Measurements from ENCODE around the gene SACM1L.
"Not testable (repeated sequence)": the region's sequence is repeated elsewhere in the genome, so short reads cannot be mapped to it uniquely, and the experiment has no call there.

The SACM1L gene

DNA sequence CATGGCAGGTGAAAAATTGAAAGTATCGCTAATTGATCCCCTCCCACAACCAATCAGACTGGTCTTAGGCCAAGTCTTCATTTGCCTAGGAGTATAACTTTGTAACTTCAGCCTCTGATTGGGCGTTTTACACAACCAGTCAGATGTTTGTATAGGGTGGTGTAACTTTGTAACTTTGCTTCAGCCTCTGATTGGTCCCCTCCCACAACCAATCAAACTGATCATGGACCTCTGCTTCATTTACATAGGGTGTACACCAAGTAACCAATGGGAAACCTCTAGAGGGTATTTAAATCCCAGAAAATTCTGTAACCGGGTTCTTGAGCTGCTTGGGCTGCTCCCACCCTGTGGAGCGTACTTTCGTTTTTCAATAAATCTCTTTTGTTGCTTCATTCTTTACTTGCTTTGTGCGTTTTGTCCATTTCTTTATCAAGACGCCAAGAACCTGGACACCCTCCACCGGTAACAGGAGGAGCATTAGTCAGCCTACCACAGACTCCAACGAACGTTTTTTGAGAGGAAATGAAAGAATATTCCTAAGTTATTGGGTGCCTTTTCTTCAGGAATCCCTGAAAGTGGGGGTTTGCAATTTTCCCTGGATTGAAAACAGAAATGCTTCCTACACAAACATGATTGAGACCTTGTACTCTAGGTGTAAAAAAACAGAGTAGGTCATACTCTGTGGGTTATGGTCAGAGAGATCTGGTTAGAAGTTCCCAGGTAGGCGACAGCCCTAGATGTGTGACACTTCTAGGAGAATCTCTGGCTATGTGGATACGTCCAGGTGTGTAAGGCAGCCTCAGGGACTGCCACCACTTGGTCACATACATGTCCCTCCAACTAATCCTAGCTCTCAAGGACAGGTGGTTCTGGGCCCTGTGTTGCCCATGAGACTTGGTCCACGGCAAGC, 5.5 kb upstream of the SACM1L start:
- Histone ChIP-seq H3K4me3 (ENCODE audit: low read length in 2 of 2) (no peak overlapping the region), H3K9me3 (replicated peaks in 1 of 2; ENCODE audit: control insufficient read depth in 2 of 2, insufficient read depth in 1 of 2, low read depth in 1 of 2, low read length in 2 of 2) (peaks cover 4% of the 10 kb centered on the region in 2 donors), H3K18ac (ENCODE audit: low read length) (no peak overlapping the region), H3K14ac (ENCODE audit: low read length) (no peak overlapping the region), H3K36me3 (replicated peaks in 1 of 2; ENCODE audit: control insufficient read depth in 2 of 2, insufficient read depth in 2 of 2, low read length in 2 of 2) (no peaks in the 10 kb centered on the region), H2BK12ac (ENCODE audit: low read length) (no peak overlapping the region), H4K8ac (ENCODE audit: low read depth, low read length) (no peak overlapping the region), H2AFZ (ENCODE audit: low read length) (no peak overlapping the region), H3K4me2 (ENCODE audit: insufficient read depth, low read length, poor library complexity, severe bottlenecking) (no peak overlapping the region), H3K79me1 (ENCODE audit: low read depth, low read length) (no peaks in the 10 kb centered on the region), H3K23ac (ENCODE audit: low read depth, low read length, poor library complexity) (no peak overlapping the region), H4K91ac (ENCODE audit: low read depth, low read length, poor library complexity) (no peak overlapping the region), H3K9ac (ENCODE audit: low read depth, low read length, poor library complexity) (no peak overlapping the region), H3K27me3 (ENCODE audit: control insufficient read depth in 3 of 3, insufficient read depth in 3 of 3, low read depth in 1 of 3, low read length in 3 of 3) (no peaks in the 10 kb centered on the region), H3K4ac (ENCODE audit: low read length) (no peak overlapping the region), H3K27ac (replicated peaks; ENCODE audit: low read length) (no peak overlapping the region), H3K4me1 (ENCODE audit: control insufficient read depth in 2 of 2, insufficient read depth in 1 of 2, low read depth in 1 of 2, low read length in 2 of 2) (peaks cover 3 to 6% of the 10 kb centered on the region in 2 donors), H2BK15ac (ENCODE audit: low read length) (no peak overlapping the region), H2BK5ac (ENCODE audit: low read length) (no peak overlapping the region), H2AK5ac (ENCODE audit: low read depth, low read length) (no peak overlapping the region), H2BK120ac (ENCODE audit: low read depth, low read length) (no peak overlapping the region)
- no peak for DNase-seq (ENCODE audit: low spot score)
- no CpG with 5 or more reads among the region's 13 CpGs for WGBS, 2 donors (ENCODE audit: extremely low coverage in 2 of 2, insufficient read length in 2 of 2, insufficient replicate concordance in 1 of 2)

DNA sequence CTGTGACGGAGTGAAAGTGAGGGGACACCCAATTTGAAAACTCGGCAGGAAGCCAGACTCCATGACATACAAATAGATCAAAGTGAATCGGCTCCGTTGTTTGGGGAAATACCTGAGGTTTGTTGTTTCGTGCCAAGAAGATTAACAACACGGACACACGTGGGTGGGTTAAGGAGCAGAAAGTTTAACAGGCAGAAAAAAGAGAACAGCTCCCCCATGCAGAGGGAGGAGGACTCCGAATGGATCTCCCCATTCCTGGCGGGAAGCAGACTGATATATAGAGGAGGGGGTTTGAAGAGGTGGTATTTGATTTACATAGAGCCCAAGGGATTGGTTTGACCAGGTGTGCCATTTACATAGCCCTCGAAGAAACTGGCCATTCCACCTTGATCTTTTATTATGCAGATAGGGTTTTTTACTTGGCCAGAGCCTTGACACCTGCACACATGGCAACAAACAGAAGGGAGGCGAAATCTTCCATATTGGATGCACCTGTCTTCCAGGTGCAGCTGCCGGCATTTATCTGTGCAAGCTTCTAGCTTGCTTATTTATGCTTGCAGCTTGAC, 4.8 kb upstream of the SACM1L start:
- H3K27ac ChIP-seq (replicated peaks; ENCODE audit: low read length), result no peak overlapping the region
- no CpG with 5 or more reads among the region's 12 CpGs for WGBS, 2 donors (ENCODE audit: extremely low coverage in 2 of 2, insufficient read length in 2 of 2, insufficient replicate concordance in 1 of 2)
- no peak overlapping the region for H3K4ac ChIP-seq (ENCODE audit: low read length)
- H2BK5ac ChIP-seq (ENCODE audit: low read length), result no peak overlapping the region
- H2AK5ac ChIP-seq (ENCODE audit: low read depth, low read length), result no peak overlapping the region
- no peak overlapping the region for H2AFZ ChIP-seq (ENCODE audit: low read length)
- no peak overlapping the region for H3K4me3 ChIP-seq (ENCODE audit: low read length in 2 of 2)
- no peaks in the 10 kb centered on the region for H3K27me3 ChIP-seq (ENCODE audit: control insufficient read depth in 3 of 3, insufficient read depth in 3 of 3, low read depth in 1 of 3, low read length in 3 of 3)
- H3K18ac ChIP-seq (ENCODE audit: low read length), result no peak overlapping the region
- no peaks in the 10 kb centered on the region for H3K36me3 ChIP-seq (replicated peaks in 1 of 2; ENCODE audit: control insufficient read depth in 2 of 2, insufficient read depth in 2 of 2, low read length in 2 of 2)
- H3K9ac ChIP-seq (ENCODE audit: low read depth, low read length, poor library complexity), result no peak overlapping the region
- no peak overlapping the region for H4K8ac ChIP-seq (ENCODE audit: low read depth, low read length)
- peaks cover 3% of the 10 kb centered on the region in 2 donors for H3K4me1 ChIP-seq (ENCODE audit: control insufficient read depth in 2 of 2, insufficient read depth in 1 of 2, low read depth in 1 of 2, low read length in 2 of 2)
- H3K4me2 ChIP-seq (ENCODE audit: insufficient read depth, low read length, poor library complexity, severe bottlenecking), result no peak overlapping the region
- H3K23ac ChIP-seq (ENCODE audit: low read depth, low read length, poor library complexity), result no peak overlapping the region
- H2BK15ac ChIP-seq (ENCODE audit: low read length), result no peak overlapping the region
- H4K91ac ChIP-seq (ENCODE audit: low read depth, low read length, poor library complexity), result no peak overlapping the region
- no peak for DNase-seq (ENCODE audit: low spot score)
- H2BK12ac ChIP-seq (ENCODE audit: low read length), result no peak overlapping the region
- no peak overlapping the region for H2BK120ac ChIP-seq (ENCODE audit: low read depth, low read length)
- no peak overlapping the region for H3K14ac ChIP-seq (ENCODE audit: low read length)
- H3K9me3 ChIP-seq (replicated peaks in 1 of 2; ENCODE audit: control insufficient read depth in 2 of 2, insufficient read depth in 1 of 2, low read depth in 1 of 2, low read length in 2 of 2), result peaks cover 4% of the 10 kb centered on the region in 2 donors
- H3K79me1 ChIP-seq (ENCODE audit: low read depth, low read length), result no peaks in the 10 kb centered on the region

DNA sequence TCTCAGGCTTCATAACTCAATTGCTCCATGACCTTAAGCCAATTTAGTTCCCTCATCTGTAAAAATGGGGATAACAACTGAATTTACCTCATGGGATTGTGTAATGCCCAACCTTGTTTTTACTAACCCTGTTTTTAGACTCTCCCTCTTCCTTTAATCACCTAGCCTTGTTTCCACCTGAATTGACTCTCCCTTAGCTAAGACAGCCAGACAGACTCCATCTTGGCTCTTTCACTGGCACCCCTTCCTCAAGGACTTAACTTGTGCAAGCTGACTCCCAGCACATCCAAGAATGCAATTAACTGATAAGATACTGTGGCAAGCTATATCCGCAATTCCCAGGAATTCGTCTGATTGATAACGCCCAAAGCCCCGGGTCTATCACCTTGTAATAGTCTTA, 3.5 kb upstream of the SACM1L start:
- not testable (repeated sequence) for H2AFZ ChIP-seq (ENCODE audit: low read length); H3K9me3 ChIP-seq (replicated peaks in 1 of 2; ENCODE audit: control insufficient read depth in 2 of 2, insufficient read depth in 1 of 2, low read depth in 1 of 2, low read length in 2 of 2); H3K4me3 ChIP-seq (ENCODE audit: low read length in 2 of 2); H3K27me3 ChIP-seq (ENCODE audit: control insufficient read depth in 3 of 3, insufficient read depth in 3 of 3, low read depth in 1 of 3, low read length in 3 of 3); DNase-seq (ENCODE audit: low spot score); H3K4me1 ChIP-seq (ENCODE audit: control insufficient read depth in 2 of 2, insufficient read depth in 1 of 2, low read depth in 1 of 2, low read length in 2 of 2); H2BK12ac ChIP-seq (ENCODE audit: low read length); H3K9ac ChIP-seq (ENCODE audit: low read depth, low read length, poor library complexity); H3K23ac ChIP-seq (ENCODE audit: low read depth, low read length, poor library complexity); H3K4ac ChIP-seq (ENCODE audit: low read length); H3K18ac ChIP-seq (ENCODE audit: low read length); H2AK5ac ChIP-seq (ENCODE audit: low read depth, low read length); H3K36me3 ChIP-seq (replicated peaks in 1 of 2; ENCODE audit: control insufficient read depth in 2 of 2, insufficient read depth in 2 of 2, low read length in 2 of 2); H3K14ac ChIP-seq (ENCODE audit: low read length); H3K4me2 ChIP-seq (ENCODE audit: insufficient read depth, low read length, poor library complexity, severe bottlenecking); H2BK15ac ChIP-seq (ENCODE audit: low read length); H2BK120ac ChIP-seq (ENCODE audit: low read depth, low read length); H3K79me1 ChIP-seq (ENCODE audit: low read depth, low read length); H4K8ac ChIP-seq (ENCODE audit: low read depth, low read length); H3K27ac ChIP-seq (replicated peaks; ENCODE audit: low read length); H4K91ac ChIP-seq (ENCODE audit: low read depth, low read length, poor library complexity); H2BK5ac ChIP-seq (ENCODE audit: low read length)
- WGBS, 2 donors (ENCODE audit: extremely low coverage in 2 of 2, insufficient read length in 2 of 2, insufficient replicate concordance in 1 of 2), result no CpG with 5 or more reads among the region's 4 CpGs

DNA sequence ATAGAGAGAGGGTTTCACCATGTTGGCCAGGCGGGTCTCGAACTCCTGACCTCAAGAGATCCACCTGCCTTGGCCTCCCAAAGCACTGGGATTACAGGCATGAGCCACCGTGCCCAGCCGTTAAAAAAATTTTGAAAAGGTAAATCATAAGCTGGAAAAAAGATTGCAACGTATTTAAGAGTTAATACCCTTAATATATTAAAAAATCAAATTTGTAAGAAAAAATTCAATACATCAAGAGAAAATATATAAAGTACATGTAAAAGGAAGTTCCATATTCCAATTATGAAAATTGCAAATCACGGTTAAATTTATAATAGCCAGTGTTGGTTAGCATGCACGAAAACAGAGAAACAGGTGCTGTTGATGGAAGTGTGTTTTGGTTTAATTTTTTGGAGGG, 2.3 kb upstream of the SACM1L start:
- peaks cover 0 to 4% of the 10 kb centered on the region in 2 donors for H3K36me3 ChIP-seq (replicated peaks in 1 of 2; ENCODE audit: control insufficient read depth in 2 of 2, insufficient read depth in 2 of 2, low read length in 2 of 2)
- WGBS, 2 donors (ENCODE audit: extremely low coverage in 2 of 2, insufficient read length in 2 of 2, insufficient replicate concordance in 1 of 2), result no CpG with 5 or more reads among the region's 7 CpGs
- no peak overlapping the region for H3K18ac ChIP-seq (ENCODE audit: low read length)
- no peak overlapping the region for H2AFZ ChIP-seq (ENCODE audit: low read length)
- H3K27ac ChIP-seq (replicated peaks; ENCODE audit: low read length), result no peak overlapping the region
- peaks cover 4% of the 10 kb centered on the region in 2 donors for H3K9me3 ChIP-seq (replicated peaks in 1 of 2; ENCODE audit: control insufficient read depth in 2 of 2, insufficient read depth in 1 of 2, low read depth in 1 of 2, low read length in 2 of 2)
- no peak overlapping the region for H3K14ac ChIP-seq (ENCODE audit: low read length)
- H2BK5ac ChIP-seq (ENCODE audit: low read length), result no peak overlapping the region
- no peak overlapping the region for H3K9ac ChIP-seq (ENCODE audit: low read depth, low read length, poor library complexity)
- no peak overlapping the region for H2BK120ac ChIP-seq (ENCODE audit: low read depth, low read length)
- H3K4me3 ChIP-seq (ENCODE audit: low read length in 2 of 2), result no peak overlapping the region
- H4K8ac ChIP-seq (ENCODE audit: low read depth, low read length), result no peak overlapping the region
- H3K79me1 ChIP-seq (ENCODE audit: low read depth, low read length), result peaks cover 2% of the 10 kb centered on the region
- peaks cover 3 to 6% of the 10 kb centered on the region in 2 donors for H3K4me1 ChIP-seq (ENCODE audit: control insufficient read depth in 2 of 2, insufficient read depth in 1 of 2, low read depth in 1 of 2, low read length in 2 of 2)
- H2BK12ac ChIP-seq (ENCODE audit: low read length), result no peak overlapping the region
- H2BK15ac ChIP-seq (ENCODE audit: low read length), result no peak overlapping the region
- H2AK5ac ChIP-seq (ENCODE audit: low read depth, low read length), result no peak overlapping the region
- H3K23ac ChIP-seq (ENCODE audit: low read depth, low read length, poor library complexity), result no peak overlapping the region
- H3K4ac ChIP-seq (ENCODE audit: low read length), result no peak overlapping the region
- no peak for DNase-seq (ENCODE audit: low spot score)
- no peak overlapping the region for H3K4me2 ChIP-seq (ENCODE audit: insufficient read depth, low read length, poor library complexity, severe bottlenecking)
- H4K91ac ChIP-seq (ENCODE audit: low read depth, low read length, poor library complexity), result no peak overlapping the region
- H3K27me3 ChIP-seq (ENCODE audit: control insufficient read depth in 3 of 3, insufficient read depth in 3 of 3, low read depth in 1 of 3, low read length in 3 of 3), result no peaks in the 10 kb centered on the region

Data from neuronal stem cell (in vitro differentiated cells).